Left lung (tissue), 10 donors: ENCODE results near the gene SPTBN1. TPM values are rescaled to one million over a fixed set of nuclear protein-coding genes. Genes with fewer than 3 reads are reported as not detected.

Experiments used
- ATAC-seq: fragments of 200-7000 bp; cut with Tn5 transposase; one replicate; pipeline ENCODE4 v1.9.1; 2020; ENCODE audit warnings: moderate library complexity
- DNase-seq, 4 donors: peaks; one replicate each; pipeline ENCODE4 v3.0.0-alpha.2; 2013 to 2020
- H3K27ac ChIP-seq, 2 donors: fragments of 200-600 bp; sonication (generic) in 1 of 2; one replicate each; pipeline versions ENCODE4 v1.5.0 to v1.8.0; 2020 to 2021
- H3K27me3 ChIP-seq, 2 donors: fragments of 200-600 bp; sonication (generic) in 1 of 2; one replicate each; pipeline versions ENCODE4 v1.5.0 to v1.8.0; 2020 to 2021
- H3K36me3 ChIP-seq, 2 donors: fragments of 200-600 bp; sonication (generic) in 1 of 2; one replicate each; pipeline versions ENCODE4 v1.5.0 to v1.8.0; 2020 to 2021
- H3K4me1 ChIP-seq, 2 donors: fragments of 200-600 bp; one replicate each; pipeline ENCODE4 v1.8.0; 2021
- H3K4me3 ChIP-seq, 2 donors: fragments of 200-600 bp; sonication (generic) in 1 of 2; one replicate each; pipeline versions ENCODE4 v1.5.0 to v1.8.0; 2020 to 2021; ENCODE audit warnings: mild to moderate bottlenecking in 1 of 2
- H3K9me3 ChIP-seq, 2 donors: fragments of 200-600 bp; sonication (generic) in 1 of 2; one replicate each; pipeline versions ENCODE4 v1.5.0 to v1.8.0; 2020 to 2021
- CTCF ChIP-seq, 2 donors: fragments of 200-600 bp; sonication (generic) in 1 of 2; IDR thresholded peaks; one replicate each; pipeline versions ENCODE4 v1.5.0 to v1.8.0; 2021; ENCODE audit warnings: antibody characterized with exemption in 2 of 2
- intact Hi-C, 2 donors: fragments of 100-400 bp; cut with DNase I; formaldehyde crosslinking; loops; one replicate each; pipeline versions ENCODE4 v1.11.2 to v1.14.2; 2022
- polyA plus RNA-seq, 6 donors: library from polyadenylated mRNA; unstranded; fragments of 120-200 nt; gene quantifications; one replicate each; pipeline ENCODE4 v1.2.1, GENCODE V29; 2013; ENCODE audit not compliant: insufficient read length in 6 of 6
- total RNA-seq, 2 donors: library from RNA; stranded (reverse); fragmentation: NEBNext Ultra II Directional; extraction: Animal tissue kit (Norgen Biotek cat#: 25700); gene quantifications; one replicate each; pipeline ENCODE4 v1.2.1, GENCODE V29; 2021
- donor health status: DM: no; HTN: yes; CAD: no.
- donor health status: DM: no; HTN: no; CAD: no.

The SPTBN1 gene
- total and polyA plus RNA-seq, 8 donors = 441 to 578 (median 543) TPM

DNA sequence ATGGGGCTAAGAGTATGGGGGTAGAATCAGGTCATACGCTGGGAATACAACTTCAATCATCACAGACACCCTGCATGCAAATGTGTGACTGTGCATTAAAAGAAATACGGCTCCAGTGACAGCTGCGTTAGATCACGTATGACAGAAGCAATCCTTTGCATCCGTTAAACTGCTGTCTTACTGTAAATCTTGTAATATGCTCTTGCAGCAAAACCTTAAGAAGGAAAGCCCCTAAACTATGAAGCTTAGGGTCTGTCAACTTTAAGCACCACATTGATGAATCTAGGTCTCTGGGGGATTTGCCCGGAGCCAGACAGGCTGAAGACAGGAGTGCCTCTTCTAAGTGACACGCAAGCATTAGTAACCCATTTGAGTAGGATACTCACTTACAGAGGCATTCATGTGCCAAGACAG is 182.7 kb downstream of the SPTBN1 start:
- peaks cover 10 to 55% of the 10 kb centered on the region in 2 donors for H3K4me1 ChIP-seq
- no peak for DNase-seq
- peaks cover 0 to 74% of the 10 kb centered on the region in 2 donors for H3K36me3 ChIP-seq
- intact Hi-C loops = no loop called here
- no peak for ATAC-seq
- H3K27ac ChIP-seq = peak overlapping the region in 1 of 2 donors; percentile 53
- no peaks in the 10 kb centered on the region for H3K9me3 ChIP-seq
- no peaks in the 10 kb centered on the region for H3K27me3 ChIP-seq
- TF ChIP-seq CTCF (IDR thresholded peaks at IDR 0.05) = no peak
- H3K4me3 ChIP-seq = no peak overlapping the region

DNA sequence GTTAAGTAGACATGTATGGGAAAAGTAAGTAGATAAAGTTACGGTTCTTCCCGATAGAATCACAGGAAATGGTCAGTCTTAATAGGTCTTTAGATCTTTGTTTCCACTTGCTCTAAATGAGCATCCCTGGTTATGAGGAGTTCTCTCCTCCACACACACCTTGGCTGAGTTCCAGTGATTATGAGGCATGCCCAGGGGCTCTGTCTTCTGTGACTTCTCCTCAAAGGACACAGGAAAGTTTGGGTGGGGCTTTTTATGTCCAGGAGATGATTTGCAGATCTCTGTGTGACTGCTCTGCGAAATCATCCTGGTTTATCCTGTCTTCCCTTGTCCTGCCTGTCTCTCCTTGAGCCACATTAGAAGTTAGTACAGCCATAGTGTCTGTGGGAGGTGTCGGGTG is 183.5 kb downstream of the SPTBN1 start:
- Histone ChIP-seq H3K36me3 (peaks cover 0 to 77% of the 10 kb centered on the region in 2 donors), H3K4me1 (peaks cover 4 to 46% of the 10 kb centered on the region in 2 donors), H3K27me3 (no peaks in the 10 kb centered on the region), H3K9me3 (no peaks in the 10 kb centered on the region), H3K4me3 (no peak overlapping the region), H3K27ac (peak overlapping the region in 1 of 2 donors; percentile 29)
- intact Hi-C loops = no loop called here
- ATAC-seq (no peak), DNase-seq (no peak)
- no peak for TF ChIP-seq CTCF (IDR thresholded peaks at IDR 0.05)

DNA sequence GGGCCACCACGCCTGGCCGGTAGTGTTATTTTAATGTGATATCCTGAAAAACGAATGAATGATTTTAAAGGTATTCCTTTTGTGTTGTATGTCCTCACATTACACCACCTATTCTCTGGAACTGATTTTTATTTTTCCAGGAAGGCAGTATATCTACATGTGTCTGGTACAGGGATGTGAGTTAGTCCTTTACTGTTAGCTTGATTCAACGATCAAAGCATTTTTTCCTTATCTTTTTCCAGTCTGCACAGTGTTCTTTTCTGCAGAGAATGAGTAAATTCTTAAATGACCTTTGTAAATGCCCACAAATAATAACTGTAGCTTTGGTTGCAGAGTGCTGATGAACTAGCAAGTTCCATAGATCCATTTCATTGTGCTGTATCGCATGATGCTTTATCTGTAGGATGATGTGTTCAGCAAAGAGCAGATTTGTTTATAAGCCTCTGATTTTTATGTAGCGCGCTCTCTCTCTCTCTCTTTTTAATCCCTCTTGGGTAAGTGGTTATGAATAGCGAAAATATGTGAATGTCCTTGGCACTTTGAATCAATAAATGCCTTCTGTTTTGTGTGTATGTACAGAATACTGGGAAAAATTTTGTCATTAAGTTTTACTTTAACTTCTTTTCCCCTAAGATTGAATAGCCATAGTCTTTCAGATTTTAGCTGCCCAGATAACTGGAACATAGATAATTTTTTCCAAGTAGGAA is 184.9 kb downstream of the SPTBN1 start:
- intact Hi-C loops = no loop called here
- peaks cover 0 to 84% of the 10 kb centered on the region in 2 donors for H3K36me3 ChIP-seq
- H3K9me3 ChIP-seq = no peaks in the 10 kb centered on the region
- peak overlapping the region in 1 of 2 donors; percentile 29 for H3K27ac ChIP-seq
- no peaks in the 10 kb centered on the region for H3K27me3 ChIP-seq
- H3K4me1 ChIP-seq = peaks cover 4 to 33% of the 10 kb centered on the region in 2 donors
- TF ChIP-seq CTCF (IDR thresholded peaks at IDR 0.05) = no peak
- DNase-seq = no peak
- H3K4me3 ChIP-seq = no peak overlapping the region
- ATAC-seq = no peak

DNA sequence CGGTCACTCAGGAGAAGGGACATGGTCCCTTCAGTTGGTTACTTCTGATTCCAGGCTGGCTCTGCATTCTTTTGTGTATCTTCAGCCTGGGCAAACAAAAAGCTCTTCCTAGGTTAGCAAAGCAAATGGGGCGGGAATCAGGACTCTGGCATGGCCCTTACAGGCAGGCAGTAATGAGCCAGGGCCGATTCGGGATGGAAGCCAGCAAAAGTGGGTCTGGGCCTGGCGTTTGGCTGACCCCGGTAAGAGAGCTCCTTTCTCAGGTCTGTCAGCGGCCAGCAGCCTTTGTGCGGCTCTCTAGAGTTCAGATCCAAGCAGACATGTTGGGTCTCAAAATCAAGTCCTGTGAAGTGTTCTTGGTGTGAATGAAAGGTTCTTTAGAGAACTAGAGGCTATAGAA is 185.9 kb downstream of the SPTBN1 start:
- ATAC-seq = peak; percentile 24
- DNase-seq = no peak
- intact Hi-C loops = no loop called here
- TF ChIP-seq CTCF (IDR thresholded peaks at IDR 0.05) = no peak
- peaks cover 4 to 23% of the 10 kb centered on the region in 2 donors for H3K4me1 ChIP-seq
- H3K4me3 ChIP-seq = no peak overlapping the region
- H3K36me3 ChIP-seq = peaks cover 0 to 84% of the 10 kb centered on the region in 2 donors
- no peaks in the 10 kb centered on the region for H3K9me3 ChIP-seq
- H3K27me3 ChIP-seq = no peaks in the 10 kb centered on the region
- H3K27ac ChIP-seq = peak overlapping the region in 1 of 2 donors; percentile 51

- TF ChIP-seq CTCF (IDR thresholded peaks at IDR 0.05) = no peak
- peak overlapping the region in 1 of 2 donors; percentile 51 for H3K27ac ChIP-seq
- intact Hi-C loops = no loop called here
- peaks cover 4 to 20% of the 10 kb centered on the region in 2 donors for H3K4me1 ChIP-seq
- peaks cover 0 to 90% of the 10 kb centered on the region in 2 donors for H3K36me3 ChIP-seq
- DNase-seq (no peak), ATAC-seq (no peak)
- no peak overlapping the region for H3K4me3 ChIP-seq
- H3K9me3 ChIP-seq = no peaks in the 10 kb centered on the region
- H3K27me3 ChIP-seq = no peaks in the 10 kb centered on the region
Measured at GRCh38 chr2:54642677-54643430, 186.7 kb downstream of the SPTBN1 start.
